NCI-H2107 treated with DMSO at 0.1 percent for 48 hours (cell line): ENCODE measurements around the gene HCK.

ENCODE experiments used
- DNase-seq: peaks from one replicate; lab custom pipeline; 2025; ENCODE audit not compliant: unreplicated experiment; lab: John Stamatoyannopoulos, UW

The HCK gene

DNA sequence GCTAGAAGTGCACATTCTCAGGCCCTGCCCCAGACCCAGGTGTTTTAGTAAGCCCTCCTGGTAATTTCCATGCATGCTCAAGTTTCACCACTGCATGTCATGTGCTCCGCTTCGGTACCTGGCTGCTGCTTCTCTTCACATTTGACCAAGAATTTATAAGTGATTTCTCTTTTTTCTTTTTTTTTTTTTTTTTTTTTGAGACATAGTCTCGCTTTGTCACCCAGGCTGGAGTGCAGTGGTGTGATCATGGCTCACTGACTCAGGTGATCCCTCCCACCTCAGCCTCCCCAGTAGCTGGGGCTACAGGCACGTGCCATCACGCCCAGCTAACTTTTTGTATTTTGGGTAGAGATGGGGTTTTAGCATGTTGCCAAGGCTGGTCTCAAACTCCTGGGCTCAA lies 73.5 kb downstream of the HCK start:
- no peak for DNase-seq

DNA sequence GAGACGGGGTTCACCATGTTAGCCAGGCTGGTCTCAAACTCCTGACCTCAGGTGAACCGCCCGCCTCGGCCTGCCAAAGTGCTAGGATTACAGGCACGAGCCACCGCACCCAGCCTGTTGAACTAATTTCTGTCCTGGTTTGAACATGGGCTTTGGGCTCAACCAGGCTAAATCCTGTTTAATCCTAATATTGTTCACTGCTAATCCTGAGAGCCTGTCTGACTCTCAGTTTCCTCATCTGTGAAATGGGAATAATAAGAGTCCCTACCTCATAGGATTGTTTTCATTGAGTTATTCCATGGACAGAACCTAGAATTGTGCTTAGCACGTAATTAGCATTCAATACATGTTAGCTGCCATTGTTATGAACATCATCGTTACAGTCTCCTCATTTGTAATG lies 74.9 kb downstream of the HCK start:
- DNase-seq, result no peak

DNA sequence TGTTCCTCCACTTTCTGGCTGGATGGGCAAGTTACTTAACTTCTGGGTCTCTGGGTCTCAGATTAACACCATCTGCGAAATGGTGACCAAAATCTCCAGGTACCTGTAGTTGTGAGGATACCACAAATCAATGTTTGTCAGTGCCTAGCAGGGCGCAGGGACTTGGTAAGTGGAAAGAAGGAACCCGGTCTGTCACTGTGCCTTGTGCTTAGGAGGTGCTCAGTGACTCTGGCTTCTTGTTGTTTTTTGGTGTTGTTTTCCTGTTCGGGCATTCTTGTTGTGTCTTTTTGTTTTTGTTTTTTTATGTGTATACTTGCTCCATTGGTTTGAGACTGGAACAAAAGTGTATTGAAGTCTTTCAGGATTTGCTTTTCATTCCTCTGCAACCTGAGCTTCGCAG lies 75.3 kb downstream of the HCK start:
- no peak for DNase-seq

DNA sequence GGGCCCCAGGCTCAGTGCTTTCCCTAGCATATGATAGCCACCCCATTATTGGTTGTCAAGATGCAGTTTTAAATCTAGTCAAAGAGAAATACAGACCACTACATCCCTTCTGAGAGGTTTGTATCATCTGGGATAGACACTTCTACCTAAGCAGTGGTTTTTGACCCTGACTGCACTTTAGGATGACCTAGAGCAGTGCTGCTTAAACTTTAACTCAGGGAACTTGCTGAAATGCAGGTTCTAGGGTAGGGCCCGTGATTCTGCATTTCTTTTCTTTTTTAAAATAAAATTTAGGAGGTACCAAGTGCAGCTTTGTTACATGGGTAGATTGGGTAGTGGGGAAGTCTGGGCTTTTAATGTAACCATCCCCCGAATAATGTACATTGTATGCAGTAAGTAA lies 76.1 kb downstream of the HCK start:
- DNase-seq, result no peak

DNA sequence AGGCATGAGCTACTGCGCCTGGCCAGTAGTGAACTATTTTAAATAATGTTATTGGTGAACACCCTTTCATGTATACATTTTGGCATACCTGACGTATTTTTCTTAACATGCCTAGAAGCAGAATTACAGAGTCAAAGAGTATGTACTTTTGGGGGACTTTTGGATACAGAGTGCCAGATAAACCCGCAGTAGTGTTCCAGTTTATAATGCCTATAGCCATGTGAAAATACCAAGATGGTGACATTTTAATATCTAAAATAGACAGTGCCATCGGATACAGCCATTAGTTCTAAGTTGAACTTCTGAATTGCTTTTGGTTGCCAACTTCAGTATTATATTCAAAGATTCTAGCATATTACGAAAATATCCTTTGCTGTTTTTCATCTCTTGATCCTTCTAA lies 77.8 kb downstream of the HCK start:
- no peak for DNase-seq

DNA sequence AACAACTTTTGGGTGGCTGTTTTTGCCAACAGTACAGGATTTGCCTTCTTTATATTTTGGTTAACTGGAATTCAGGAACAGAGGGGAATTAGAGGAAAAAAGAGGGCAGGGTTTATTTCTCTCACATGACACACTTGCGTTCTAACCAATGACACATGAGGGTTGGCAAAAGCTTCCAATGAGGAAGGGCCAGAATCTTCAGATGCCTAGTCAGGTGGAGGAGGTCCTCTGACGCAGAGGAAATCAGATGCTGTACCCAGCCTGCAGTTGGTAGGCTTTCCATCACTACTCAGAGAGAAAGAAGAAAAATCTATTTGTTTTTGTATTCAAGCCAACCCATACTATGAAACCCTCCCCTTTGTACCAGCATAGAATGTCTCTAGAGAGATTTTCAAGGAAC lies 78.3 kb downstream of the HCK start:
- no peak for DNase-seq

DNA sequence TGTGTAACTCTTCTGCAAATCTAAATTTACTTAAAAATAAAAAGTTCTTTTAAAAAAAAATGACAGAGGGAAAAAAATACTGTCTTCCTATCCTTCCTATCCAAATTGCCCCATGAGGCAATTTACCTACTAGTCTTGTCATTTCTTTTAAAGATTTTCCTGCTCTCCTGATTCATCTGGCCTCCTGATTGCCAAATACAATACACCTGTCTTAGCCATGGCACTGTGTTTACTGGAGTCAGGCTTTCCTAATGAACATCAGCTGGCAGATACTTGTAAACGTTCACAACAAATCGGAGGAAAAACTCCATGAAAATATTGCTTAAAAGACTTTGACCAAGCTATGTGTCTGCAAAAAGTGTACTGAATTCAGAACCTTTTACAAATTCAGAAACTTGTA lies 78.9 kb downstream of the HCK start:
- DNase-seq, result no peak

DNA sequence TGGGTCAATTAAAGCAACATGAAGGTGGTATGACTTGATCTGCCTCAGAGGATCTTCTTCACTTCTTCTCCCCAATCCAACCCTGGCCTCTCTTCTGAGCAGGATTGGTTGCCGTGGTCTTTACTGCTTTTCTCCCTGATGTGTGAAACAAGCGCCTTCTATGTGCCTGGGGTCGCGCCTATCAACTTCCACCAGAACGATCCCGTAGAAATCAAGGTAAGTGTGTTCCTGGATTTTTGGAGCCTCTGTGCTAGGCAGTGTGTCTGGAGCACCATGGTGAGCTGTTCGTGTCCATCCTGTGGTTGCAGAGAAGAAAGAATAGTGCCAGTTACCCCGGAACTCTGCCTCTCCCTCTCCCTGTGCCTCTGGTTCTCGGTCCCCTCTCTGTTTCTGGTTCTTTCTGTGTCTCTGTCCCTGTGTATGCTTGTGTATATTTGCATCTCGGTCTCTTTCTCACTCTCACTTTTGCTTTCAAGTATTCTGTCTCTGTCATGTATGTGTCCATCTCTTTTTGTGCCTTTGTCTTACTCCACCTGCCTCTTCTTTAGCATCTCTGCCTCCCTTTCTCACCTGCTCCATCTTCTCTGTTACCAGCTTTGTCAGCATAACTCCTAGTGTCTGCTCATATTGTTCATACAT lies 81.0 kb downstream of the HCK start:
- no peak for DNase-seq

DNA sequence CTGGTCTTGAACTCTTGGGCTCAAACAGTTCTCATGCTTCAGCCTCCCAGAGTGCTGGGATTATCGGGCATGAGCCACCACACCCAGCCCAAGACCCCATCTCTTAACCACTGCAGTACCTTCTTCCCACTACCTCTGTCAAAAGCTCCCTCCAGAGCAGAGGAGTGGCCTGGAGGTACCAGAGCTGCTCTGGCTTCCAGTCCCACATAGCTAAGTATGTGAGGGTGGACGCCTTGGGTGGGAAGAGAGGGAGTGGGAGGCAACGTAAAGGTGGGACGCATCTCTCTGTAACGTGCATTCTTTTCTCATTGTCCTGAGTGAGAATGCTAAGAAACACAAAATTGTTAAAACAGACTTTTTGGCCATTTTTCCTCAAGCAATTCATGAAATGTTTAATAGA lies 82.0 kb downstream of the HCK start:
- DNase-seq, result no peak

DNA sequence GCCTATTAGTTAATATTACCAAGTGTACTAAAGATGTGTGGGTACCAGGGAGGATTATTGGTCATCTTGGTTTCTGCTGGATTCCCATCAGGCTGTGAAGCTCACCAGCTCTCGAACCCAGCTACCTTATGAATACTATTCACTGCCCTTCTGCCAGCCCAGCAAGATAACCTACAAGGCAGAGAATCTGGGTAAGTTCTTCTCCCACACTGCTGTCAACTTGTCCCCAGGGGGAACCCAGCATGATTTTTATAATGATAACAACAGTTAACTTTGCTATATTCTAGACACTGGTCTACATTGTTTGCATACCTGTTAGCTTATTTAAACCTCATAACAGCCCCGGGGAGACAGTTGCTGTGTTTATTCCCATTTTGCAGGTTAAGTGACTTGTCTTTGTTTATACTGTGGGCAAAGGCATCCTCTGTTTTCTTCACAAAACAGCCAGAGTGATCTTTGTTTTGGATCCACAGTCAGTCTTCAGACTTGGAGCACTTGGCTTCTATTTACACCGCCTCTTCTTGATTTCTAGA lies 84.0 kb downstream of the HCK start:
- no peak for DNase-seq

DNA sequence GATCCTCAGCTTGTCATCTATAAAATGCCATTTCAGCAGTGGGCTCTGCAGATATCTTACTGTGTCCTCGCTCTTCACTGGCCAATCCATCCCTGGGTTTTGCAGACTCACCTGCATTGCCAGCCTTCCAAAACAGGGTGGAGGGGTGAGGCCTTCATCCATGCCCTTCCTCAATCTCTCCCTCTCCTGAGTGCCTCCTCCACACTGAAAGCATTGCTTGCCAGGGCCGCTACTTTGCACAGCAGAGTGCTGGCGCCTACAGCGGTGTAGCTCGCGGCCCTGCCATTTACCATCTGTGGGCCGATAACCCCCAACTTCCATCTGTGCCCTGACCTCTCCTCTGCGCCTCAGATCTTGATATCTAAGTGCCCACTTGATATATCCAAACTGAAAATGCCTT lies 86.9 kb downstream of the HCK start:
- DNase-seq, result no peak

DNA sequence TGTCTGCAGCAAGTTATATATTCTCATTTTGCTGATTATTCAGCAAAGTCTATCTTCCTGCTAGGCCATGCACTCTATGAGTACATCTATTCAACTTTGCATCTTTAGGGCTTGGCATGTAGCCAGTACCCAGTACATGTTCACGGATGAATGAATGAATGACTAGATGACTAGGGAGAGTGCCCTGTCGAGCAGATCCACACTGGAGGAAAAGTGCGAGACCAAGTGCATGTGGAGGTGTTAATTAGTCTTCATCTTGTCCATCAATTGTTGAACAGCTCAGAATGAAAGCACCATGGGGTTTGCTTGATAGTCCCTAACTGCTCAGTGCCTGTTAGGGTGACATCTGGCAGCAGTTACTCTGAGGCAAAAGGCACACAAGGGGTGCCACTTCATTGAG lies 87.9 kb downstream of the HCK start:
- DNase-seq, result peak; percentile 5

DNA sequence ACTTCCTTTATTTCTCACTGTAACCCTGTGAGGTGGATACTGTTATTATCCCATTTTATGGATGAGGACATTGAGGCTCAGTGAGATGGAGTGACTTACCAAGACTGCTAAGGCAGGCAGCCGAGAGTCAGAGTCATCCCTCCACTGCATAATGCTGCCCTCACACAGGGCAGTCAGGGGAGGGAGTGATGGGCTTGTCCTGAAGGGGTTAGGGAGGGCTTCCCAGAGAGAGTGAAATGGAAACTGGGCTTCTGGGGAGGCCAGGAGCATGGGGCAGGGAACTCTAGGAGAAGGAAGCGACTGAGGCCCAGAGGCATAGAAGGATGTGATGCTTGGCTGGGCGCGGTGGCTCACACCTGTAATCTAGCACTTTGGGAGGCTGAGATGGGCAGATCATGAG lies 88.6 kb downstream of the HCK start:
- no peak for DNase-seq

DNA sequence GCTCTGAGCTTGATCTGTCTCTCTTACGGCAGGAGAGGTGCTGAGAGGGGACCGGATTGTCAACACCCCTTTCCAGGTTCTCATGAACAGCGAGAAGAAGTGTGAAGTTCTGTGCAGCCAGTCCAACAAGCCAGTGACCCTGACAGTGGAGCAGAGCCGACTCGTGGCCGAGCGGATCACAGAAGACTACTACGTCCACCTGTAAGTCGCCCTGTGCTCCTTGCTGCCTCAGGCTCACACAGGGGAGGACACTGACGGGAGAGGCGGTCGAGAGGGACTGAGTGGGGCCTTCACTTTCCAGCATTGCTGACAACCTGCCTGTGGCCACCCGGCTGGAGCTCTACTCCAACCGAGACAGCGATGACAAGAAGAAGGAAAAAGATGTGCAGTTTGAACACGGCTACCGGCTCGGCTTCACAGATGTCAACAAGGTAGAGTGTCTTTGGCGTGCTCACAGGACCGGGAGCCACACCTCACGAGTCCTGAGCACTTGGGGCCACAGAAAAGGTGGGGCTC lies 89.5 kb downstream of the HCK start:
- no peak for DNase-seq

DNA sequence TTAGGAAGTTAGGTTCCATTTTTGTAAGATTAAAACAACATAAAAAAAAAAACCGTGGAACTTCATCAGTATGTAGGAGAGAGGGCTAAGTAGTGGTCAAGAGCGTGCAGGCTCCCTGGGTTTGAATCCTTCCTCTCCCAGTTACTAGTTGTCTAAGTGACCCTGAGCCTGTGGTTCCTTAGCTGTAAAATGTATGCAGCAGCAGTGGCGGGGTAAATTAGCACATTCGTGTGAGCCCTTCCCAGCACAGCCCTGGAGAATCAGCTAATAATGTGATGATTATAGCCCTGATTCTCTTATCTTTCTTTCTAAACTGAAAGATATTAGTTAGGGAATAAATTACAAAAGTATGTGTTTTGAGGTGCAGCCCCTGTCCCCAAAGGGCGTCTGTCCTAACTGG lies 90.0 kb downstream of the HCK start:
- no peak for DNase-seq

DNA sequence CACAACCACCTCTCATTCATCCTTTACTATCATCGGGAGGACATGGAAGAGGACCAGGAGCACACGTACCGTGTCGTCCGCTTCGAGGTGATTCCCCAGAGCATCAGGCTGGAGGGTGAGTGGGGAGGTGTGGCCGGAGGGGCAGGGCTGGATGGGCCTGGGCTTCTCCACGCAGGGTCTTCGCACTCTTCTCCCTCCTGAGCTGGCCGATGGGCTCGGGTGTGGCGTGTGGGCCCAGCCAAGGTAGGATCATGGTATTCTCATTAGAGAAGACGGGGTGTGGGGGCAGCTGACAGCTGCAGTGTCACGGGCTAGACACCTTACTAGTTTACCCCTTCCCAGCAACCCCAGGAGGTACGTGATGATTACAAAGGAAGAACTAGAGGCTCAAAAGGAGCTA lies 90.9 kb downstream of the HCK start:
- no peak for DNase-seq

DNA sequence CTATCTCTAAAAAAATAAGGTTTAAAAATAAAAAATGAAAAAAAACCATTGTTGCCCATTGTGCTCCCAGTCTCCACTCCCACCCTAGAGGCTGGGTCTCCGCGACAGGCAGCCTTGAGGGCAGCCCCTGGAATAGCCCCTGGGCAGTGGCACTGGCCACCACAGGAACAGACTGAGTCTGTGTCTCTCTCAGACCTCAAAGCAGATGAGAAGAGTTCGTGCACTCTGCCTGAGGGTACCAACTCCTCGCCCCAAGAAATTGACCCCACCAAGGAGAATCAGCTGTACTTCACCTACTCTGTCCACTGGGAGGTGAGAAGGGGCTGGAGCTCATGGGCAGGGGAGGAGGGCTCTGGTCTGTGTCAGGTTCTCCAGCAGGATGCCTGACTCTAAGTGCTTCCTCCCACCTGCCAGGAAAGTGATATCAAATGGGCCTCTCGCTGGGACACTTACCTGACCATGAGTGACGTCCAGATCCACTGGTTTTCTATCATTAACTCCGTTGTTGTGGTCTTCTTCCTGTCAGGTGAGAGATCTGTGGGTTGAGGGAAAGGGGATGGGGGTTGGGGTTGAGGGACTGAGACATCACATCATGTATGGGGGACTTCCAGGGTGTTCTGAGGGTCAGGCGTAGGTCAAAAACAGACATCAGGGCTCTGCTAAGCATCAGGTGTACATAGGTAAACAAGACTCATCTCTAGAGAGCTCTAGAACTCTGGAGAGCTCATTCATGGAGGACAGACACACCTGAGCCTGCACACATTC lies 93.0 kb downstream of the HCK start:
- DNase-seq, result no peak

DNA sequence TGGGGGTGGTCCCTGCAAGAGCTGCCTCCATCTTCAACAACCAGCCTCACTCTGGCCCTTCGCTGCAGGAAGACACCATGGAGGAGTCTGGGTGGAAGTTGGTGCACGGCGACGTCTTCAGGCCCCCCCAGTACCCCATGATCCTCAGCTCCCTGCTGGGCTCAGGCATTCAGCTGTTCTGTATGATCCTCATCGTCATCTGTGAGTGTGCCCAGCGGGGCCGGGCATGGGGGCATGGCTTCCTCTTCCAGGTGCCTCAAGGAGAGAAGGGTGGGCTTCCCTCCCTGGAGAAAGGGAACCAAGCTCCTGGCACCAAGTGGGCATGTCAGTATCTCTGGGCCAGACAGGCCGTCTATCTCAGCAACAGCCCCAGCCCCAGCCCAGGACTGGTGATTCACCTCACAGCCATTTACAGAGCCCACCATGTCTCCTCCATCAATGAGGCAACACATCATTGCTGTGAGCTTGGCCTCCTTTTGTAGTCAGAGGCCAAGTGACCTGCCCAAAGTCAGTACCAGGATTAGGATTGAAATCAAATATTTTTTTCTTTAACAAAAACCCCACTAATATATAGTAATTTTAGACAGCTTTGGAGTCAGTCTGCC lies 97.6 kb downstream of the HCK start:
- DNase-seq, result no peak

DNA sequence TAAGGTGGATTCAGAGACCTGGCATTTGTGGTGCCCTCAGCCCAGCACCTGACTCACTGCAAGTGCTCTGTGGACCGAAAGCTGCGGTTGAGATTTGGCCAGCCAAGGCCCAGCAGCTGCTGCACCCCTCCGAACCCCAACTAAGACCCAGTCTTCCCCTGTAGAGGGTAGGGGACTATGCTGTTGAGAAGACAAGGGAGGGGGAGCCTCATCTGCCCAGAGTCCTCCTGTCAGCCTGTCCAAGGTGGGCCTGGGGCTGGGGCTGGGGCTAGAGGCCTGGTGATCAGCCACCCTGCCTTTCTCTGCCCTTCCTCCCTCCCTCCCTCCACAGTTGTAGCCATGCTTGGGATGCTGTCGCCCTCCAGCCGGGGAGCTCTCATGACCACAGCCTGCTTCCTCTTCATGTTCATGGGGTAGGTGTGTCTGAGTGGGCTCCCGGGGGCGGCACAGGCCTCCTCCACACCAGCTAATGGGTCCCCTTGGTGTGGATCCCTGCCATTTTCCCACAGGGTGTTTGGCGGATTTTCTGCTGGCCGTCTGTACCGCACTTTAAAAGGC lies 98.3 kb downstream of the HCK start:
- no peak for DNase-seq
